GM20000 (cell line): ENCODE results near the gene COX11.

Experiments used
- DNase-seq: peaks from one replicate; pipeline ENCODE4 v3.0.0; 2012; ENCODE audit warnings: low spot score
- CTCF ChIP-seq: IDR thresholded peaks from 2 replicates; pipeline ENCODE4 v1.5.1; 2012; ENCODE audit warnings: mild to moderate bottlenecking, control low read depth; ENCODE audit errors: extremely low read depth, missing control alignments

The COX11 gene

GRCh38 chr17:54968262-54968987 is at the start of gene COX11, which contains the start of gene STXBP4:
Gene COX11, minus strand, starts transcription at chr17:54968654. Its CDS starts 8 bp downstream, at chr17:54968646.
Gene STXBP4, plus strand, starts transcription at chr17:54968765. Its CDS starts 17,455 bp downstream, at chr17:54986220.
- peak; percentile 90 for DNase-seq
- TF ChIP-seq CTCF = peak; percentile 29

GRCh38 chr17:55005520-55005919 is 37.1 kb upstream of the COX11 start:
- TF ChIP-seq CTCF = peak; percentile 42
- DNase-seq = peak; percentile 9

GRCh38 chr17:55004484-55004883 is 36.0 kb upstream of the COX11 start:
- no peak for TF ChIP-seq CTCF
- no peak for DNase-seq

GRCh38 chr17:55002458-55002857 is 34.0 kb upstream of the COX11 start:
- DNase-seq = no peak
- no peak for TF ChIP-seq CTCF

- no peak for TF ChIP-seq CTCF
- no peak for DNase-seq
Observed at GRCh38 chr17:54996441-54996840, 28.0 kb upstream of the COX11 start.

GRCh38 chr17:54992797-54993639 is 24.6 kb upstream of the COX11 start:
- DNase-seq = peak; percentile 44
- peak; percentile 19 for TF ChIP-seq CTCF

- no peak for TF ChIP-seq CTCF
- no peak for DNase-seq
Observed at GRCh38 chr17:54991567-54991966, 23.1 kb upstream of the COX11 start.
